Caki2 (cell line): ENCODE measurements around the gene NTN1. TPM values are rescaled to one million over a fixed set of nuclear protein-coding genes. Genes with fewer than 3 reads are reported as not detected.
"Not testable (repeated sequence)": the region's sequence is repeated elsewhere in the genome, so short reads cannot be mapped to it uniquely, and the experiment has no call there.

Experiments
- DNase-seq: peaks from one replicate; pipeline ENCODE4 v3.0.0-alpha.2; 2015; ENCODE audit warnings: low read depth
- in situ Hi-C: cut with HindIII; loops from 2 replicates; pipeline ENCODE4 v1.10.0; 2016; ENCODE audit warnings: low sequenced_read_pairs, low pct_unique_long_range_greater_than_20kb, mixed read lengths
- total RNA-seq: library from RNA; depleted of rRNA; stranded (reverse); fragments of >200 nt; shearing (Covaris generic); gene quantifications from 2 replicates; pipeline ENCODE4 v1.2.3, GENCODE V29; 2014; ENCODE audit warnings: low replicate concordance

Gene NTN1
- total RNA-seq, 1 experiment from 2014 or later: 11.9 TPM

- DNase-seq: no peak
- in situ Hi-C loops: no loop called here
Measured at GRCh38 chr17:9132944-9133610, 111.8 kb downstream of the NTN1 start.

GRCh38 chr17:9138161-9138717, 116.9 kb downstream of the NTN1 start:
- in situ Hi-C loops: no loop called here

GRCh38 chr17:9139695-9140094, 118.4 kb downstream of the NTN1 start:
- DNase-seq: no peak
- in situ Hi-C loops: no loop called here

More at GRCh38 chr17:9138161-9138717, 116.9 kb downstream of the NTN1 start:
- no peak for DNase-seq

- in situ Hi-C loops: no loop called here
- DNase-seq: no peak
Measured at GRCh38 chr17:9140550-9141424, 119.5 kb downstream of the NTN1 start.

GRCh38 chr17:9141425-9141753, 120.1 kb downstream of the NTN1 start:
- no peak for DNase-seq
- in situ Hi-C loops: no loop called here

- in situ Hi-C loops: no loop called here
- DNase-seq: no peak
Measured at GRCh38 chr17:9142772-9143494, 121.6 kb downstream of the NTN1 start.

DNA sequence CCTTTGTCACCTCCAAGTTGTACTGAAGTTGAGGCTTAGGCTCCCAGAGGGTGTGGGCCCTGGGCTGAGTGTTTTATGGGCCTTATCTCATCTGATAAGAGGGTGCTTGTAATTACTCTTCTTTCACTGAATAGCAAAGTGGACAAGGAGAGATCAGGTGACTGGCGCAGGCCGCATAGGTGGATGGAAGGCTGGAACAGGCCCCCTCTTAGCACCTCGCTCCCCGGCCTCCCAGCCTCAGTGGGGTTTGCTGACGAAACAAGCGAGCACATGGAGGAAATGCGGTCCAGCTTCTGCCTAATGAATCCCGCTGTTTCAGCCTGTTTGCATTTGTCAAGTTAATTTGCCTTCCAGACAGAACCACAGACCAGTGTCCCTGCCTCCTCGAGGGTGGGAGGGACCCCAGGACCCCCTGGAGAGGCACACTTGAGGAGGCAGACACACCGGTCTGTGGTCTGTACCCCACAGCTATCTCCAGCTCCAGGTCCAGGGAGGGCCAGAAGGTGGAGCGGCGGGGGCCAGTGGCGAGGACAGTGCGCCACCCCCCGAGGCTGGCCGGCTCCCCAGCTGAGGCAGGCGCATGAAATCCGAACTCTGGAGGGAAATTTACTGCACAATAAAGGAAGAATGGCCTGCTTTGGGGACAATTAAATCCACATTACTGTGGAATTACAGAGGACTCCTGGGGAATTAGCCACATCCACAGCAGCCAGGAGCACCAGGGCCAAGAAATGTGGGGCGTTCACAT, 123.4 kb downstream of the NTN1 start:
- in situ Hi-C loops: no loop called here
- no peak for DNase-seq

DNA sequence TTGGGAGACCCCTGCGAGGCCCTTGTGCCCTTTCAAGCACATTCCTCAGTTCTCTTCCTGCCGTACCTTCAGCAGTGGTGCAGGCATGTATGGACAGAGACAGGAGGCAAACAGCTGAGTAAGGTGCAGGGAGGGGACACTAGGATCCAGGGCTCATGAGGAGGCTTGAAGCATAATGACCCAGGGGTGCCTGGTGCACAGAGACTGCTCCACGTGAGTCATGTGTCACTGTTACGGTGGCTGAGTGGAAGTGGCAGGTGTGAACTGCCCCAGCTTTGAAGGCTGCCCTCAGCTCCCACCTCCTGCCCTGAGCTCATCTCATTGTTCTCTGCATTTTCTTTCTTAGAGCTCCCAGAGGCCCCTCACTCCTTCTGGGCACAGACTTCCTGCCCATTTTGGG, 124.8 kb downstream of the NTN1 start:
- no peak for DNase-seq
- in situ Hi-C loops: no loop called here

GRCh38 chr17:9148905-9149525, 127.7 kb downstream of the NTN1 start:
- DNase-seq: no peak
- in situ Hi-C loops: no loop called here

- DNase-seq: no peak
- in situ Hi-C loops: no loop called here
Measured at GRCh38 chr17:9150446-9151090, 129.3 kb downstream of the NTN1 start.

DNA sequence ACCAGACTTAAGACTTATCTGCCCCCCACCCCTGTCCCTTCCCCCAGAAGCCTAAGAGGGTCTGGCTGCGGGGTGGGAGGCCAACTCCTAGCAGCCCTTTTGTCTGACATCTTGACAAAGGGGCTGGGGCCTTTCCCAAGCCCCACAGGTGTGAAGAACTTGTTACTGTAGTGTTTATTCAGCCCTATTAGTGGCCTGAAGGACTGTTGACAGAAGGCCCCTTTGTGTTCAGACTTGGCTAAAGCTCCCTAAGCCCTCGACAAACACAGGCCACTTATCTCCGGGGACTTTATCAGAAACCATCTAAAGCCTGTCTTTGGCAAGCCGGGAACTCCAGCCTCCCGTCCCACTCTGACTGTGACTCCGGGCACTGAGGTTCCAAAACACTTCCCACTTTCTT, 129.8 kb downstream of the NTN1 start:
- in situ Hi-C loops: no loop called here
- no peak for DNase-seq

GRCh38 chr17:9151740-9152139, 130.4 kb downstream of the NTN1 start:
- in situ Hi-C loops, DNase-seq: not testable (repeated sequence)

GRCh38 chr17:9158544-9159452, 137.5 kb downstream of the NTN1 start:
- in situ Hi-C loops: no loop called here
- DNase-seq: no peak

DNA sequence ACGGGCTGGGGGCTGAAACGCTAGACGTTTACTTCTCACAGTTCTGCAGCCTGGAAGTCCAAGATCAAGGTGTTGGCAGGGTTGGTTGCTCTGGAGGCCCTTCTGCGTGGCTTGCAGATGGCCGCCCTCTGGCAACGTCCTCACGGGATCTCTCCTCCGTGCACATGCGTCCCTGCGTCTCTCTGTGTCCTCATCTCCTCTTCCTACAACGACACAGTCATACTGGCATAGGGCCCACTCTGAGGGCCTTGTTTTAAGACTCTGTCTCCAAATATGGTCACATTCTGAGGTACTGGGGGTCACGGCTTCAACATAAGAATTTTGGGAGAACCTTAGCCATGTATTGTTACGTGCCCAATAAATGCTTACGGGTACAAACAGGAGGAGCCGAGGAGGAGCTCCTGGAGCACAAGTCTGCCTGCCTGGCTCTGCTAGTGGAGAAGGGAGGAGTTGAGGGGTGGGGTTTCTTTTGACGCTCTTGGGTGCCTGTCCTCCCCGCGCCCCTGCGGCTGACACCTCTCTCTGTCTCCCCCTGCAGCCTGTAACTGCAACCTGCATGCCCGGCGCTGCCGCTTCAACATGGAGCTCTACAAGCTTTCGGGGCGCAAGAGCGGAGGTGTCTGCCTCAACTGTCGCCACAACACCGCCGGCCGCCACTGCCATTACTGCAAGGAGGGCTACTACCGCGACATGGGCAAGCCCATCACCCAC, 141.1 kb downstream of the NTN1 start:
- no peak for DNase-seq
- in situ Hi-C loops: no loop called here

- in situ Hi-C loops: no loop called here
- DNase-seq: no peak
Measured at GRCh38 chr17:9166788-9167187, 145.5 kb downstream of the NTN1 start.

DNA sequence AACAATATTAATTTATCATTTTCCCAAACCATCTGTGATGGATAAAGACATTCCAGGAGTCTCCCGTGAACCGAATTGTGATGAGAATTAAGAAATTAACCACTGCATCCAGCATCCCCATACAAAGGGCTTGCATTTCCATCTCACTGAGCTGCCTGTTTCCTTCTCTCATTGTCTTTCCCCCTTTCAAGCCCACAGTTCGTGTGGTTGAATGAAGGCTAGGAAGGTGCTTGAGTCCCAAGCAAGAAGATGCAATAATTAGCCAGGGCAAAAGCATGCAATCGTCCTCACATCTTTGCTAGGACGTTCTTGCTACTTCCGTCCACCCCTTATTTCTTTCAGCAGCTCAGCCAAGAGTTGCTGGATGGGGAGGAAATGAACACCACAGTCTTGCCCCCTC, 146.1 kb downstream of the NTN1 start:
- DNase-seq: no peak
- in situ Hi-C loops: no loop called here
